Activated CD4-positive, alpha-beta memory T cell treated with anti-CD3 and anti-CD28 coated beads for 36 hours (primary cell): Measurements from ENCODE around the gene MEPCE. TPM values are rescaled to one million over a fixed set of nuclear protein-coding genes. Genes with fewer than 3 reads are reported as not detected.
A peak's percentile ranks its signal among the peaks of the same experiment; 100 is the strongest.

Source experiments
- CTCF ChIA-PET: fragments of 350-600 bp; sonication (Branson Sonifier 250); formaldehyde crosslinking; loops from one replicate; lab custom pipeline; 2021; ENCODE audit warnings: antibody characterized with exemption, inconsistent platforms; lab: Charles Lee
- POLR2A ChIA-PET: fragments of 350-600 bp; sonication (Branson Sonifier 250); formaldehyde crosslinking; loops from one replicate; lab custom pipeline; 2021; ENCODE audit warnings: antibody characterized with exemption; lab: Charles Lee
- DNase-seq: peaks from one replicate; pipeline ENCODE4 v3.0.0-alpha.2; 2020
- H3K27ac Mint-ChIP-seq: one replicate; pipeline ENCODE4 v1.8.0; 2021; ENCODE audit warnings: mixed read lengths
- H3K27me3 Mint-ChIP-seq: one replicate; pipeline ENCODE4 v1.8.0; 2021; ENCODE audit warnings: mixed read lengths
- H3K36me3 Mint-ChIP-seq: one replicate; pipeline ENCODE4 v1.8.0; 2021; ENCODE audit warnings: mixed read lengths
- H3K4me1 Mint-ChIP-seq: one replicate; pipeline ENCODE4 v1.8.0; 2021; ENCODE audit warnings: low read depth, mixed read lengths
- H3K4me3 Mint-ChIP-seq: one replicate; pipeline ENCODE4 v1.8.0; 2021; ENCODE audit warnings: mild to moderate bottlenecking, mixed read lengths
- H3K9me3 Mint-ChIP-seq: one replicate; pipeline ENCODE4 v1.8.0; 2021; ENCODE audit warnings: mixed read lengths
- intact Hi-C: fragments of 100-400 bp; cut with micrococcal nuclease; formaldehyde crosslinking; loops from one replicate; pipeline ENCODE4 v1.15.1; 2023
- total RNA-seq, 2 experiments: library from RNA; stranded (reverse); gene quantifications; one replicate each; pipeline ENCODE4 v1.2.3, GENCODE V29; 2021

The MEPCE gene
- total RNA-seq, 2 experiments from 2014 or later = 41.3 to 42.0 TPM

GRCh38 chr7:100428967-100429636, 529 bp upstream of the MEPCE start:
- peak overlapping the region; percentile 98 for H3K4me3 Mint-ChIP-seq
- H3K4me1 Mint-ChIP-seq = peaks cover 46% of the 10 kb centered on the region
- DNase-seq = peak; percentile 100
- ChIA-PET POLR2A (interaction anchor here (0.6 to 3.0 kb wide), 25 partner anchors 14 to 446 kb away, joined by 3 to 15 read pairs (median 4); partner anchors contain the start of genes AGFG2, AP4M1, FBXO24 and GNB2), CTCF (interaction anchor here (0.8 to 1.4 kb wide), 4 partner anchors 21 to 263 kb away, joined by 3 to 4 read pairs (median 4); no protein-coding TSS in a partner anchor)
- H3K36me3 Mint-ChIP-seq = peaks cover 44% of the 10 kb centered on the region
- H3K27me3 Mint-ChIP-seq = peaks cover 8% of the 10 kb centered on the region
- peaks cover 4% of the 10 kb centered on the region for H3K9me3 Mint-ChIP-seq
- intact Hi-C loops = loop anchor here (1.0 to 5.0 kb wide), 12 partner anchors 7 to 1020 kb away; partner anchors contain the start of genes BUD31, FBXO24, LAMTOR4 and LRCH4
- H3K27ac Mint-ChIP-seq = peak overlapping the region; percentile 100

- Mint-ChIP-seq H3K27ac (peak overlapping the region; percentile 96), H3K9me3 (peaks cover 4% of the 10 kb centered on the region), H3K4me3 (peak overlapping the region; percentile 87), H3K27me3 (peaks cover 8% of the 10 kb centered on the region), H3K36me3 (peaks cover 57% of the 10 kb centered on the region), H3K4me1 (peaks cover 55% of the 10 kb centered on the region)
- intact Hi-C loops = no loop called here
- POLR2A ChIA-PET = interaction anchor here (2.0 to 3.0 kb wide), 2 partner anchors 14 to 209 kb away, joined by 11 to 15 read pairs; no protein-coding TSS in a partner anchor
- CTCF ChIA-PET = interaction anchor here (1.4 kb wide), 2 partner anchors 49 to 275 kb away, joined by 3 to 5 read pairs; partner anchors contain the start of gene POP7
- peak; percentile 72 for DNase-seq
These were observed 1.1 kb downstream of the MEPCE start for GRCh38 chr7:100430493-100431285.

- intact Hi-C loops = no loop called here
These were observed 1.7 kb downstream of the MEPCE start for GRCh38 chr7:100431286-100431735.

GRCh38 chr7:100432053-100432452, 2.4 kb downstream of the MEPCE start:
- no peak for DNase-seq
- CTCF ChIA-PET = no interaction called here
- peak overlapping the region; percentile 87 for H3K4me3 Mint-ChIP-seq
- H3K9me3 Mint-ChIP-seq = peaks cover 4% of the 10 kb centered on the region
- peak overlapping the region; percentile 96 for H3K27ac Mint-ChIP-seq
- intact Hi-C loops = no loop called here
- peaks cover 55% of the 10 kb centered on the region for H3K4me1 Mint-ChIP-seq
- H3K36me3 Mint-ChIP-seq = peaks cover 61% of the 10 kb centered on the region
- POLR2A ChIA-PET = no interaction called here
- peaks cover 8% of the 10 kb centered on the region for H3K27me3 Mint-ChIP-seq

More at GRCh38 chr7:100431286-100431735, 1.7 kb downstream of the MEPCE start:
- DNase-seq = no peak
- H3K9me3 Mint-ChIP-seq = peaks cover 4% of the 10 kb centered on the region
- peaks cover 8% of the 10 kb centered on the region for H3K27me3 Mint-ChIP-seq
- H3K4me3 Mint-ChIP-seq = peak overlapping the region; percentile 87
- H3K36me3 Mint-ChIP-seq = peaks cover 59% of the 10 kb centered on the region
- peaks cover 55% of the 10 kb centered on the region for H3K4me1 Mint-ChIP-seq
- CTCF ChIA-PET = no interaction called here
- peak overlapping the region; percentile 96 for H3K27ac Mint-ChIP-seq
- POLR2A ChIA-PET = no interaction called here

GRCh38 chr7:100432621-100433275, 3.1 kb downstream of the MEPCE start:
- intact Hi-C loops = no loop called here
- Mint-ChIP-seq H3K9me3 (peaks cover 4% of the 10 kb centered on the region), H3K4me3 (peak overlapping the region; percentile 87), H3K36me3 (peaks cover 61% of the 10 kb centered on the region), H3K27ac (peak overlapping the region; percentile 96), H3K4me1 (peaks cover 56% of the 10 kb centered on the region), H3K27me3 (peaks cover 8% of the 10 kb centered on the region)
- ChIA-PET POLR2A (no interaction called here), CTCF (no interaction called here)
- no peak for DNase-seq

GRCh38 chr7:100433276-100433591, 3.6 kb downstream of the MEPCE start:
- intact Hi-C loops = no loop called here
- no peak overlapping the region for H3K4me3 Mint-ChIP-seq

GRCh38 chr7:100433592-100434296, 4.1 kb downstream of the MEPCE start:
- ChIA-PET POLR2A (interaction anchor here (1.8 kb wide), 1 partner anchor 11 kb away, joined by 5 read pairs; no protein-coding TSS in a partner anchor), CTCF (interaction anchor here (1.1 kb wide), 1 partner anchor 17 kb away, joined by 4 read pairs; no protein-coding TSS in a partner anchor)
- H3K36me3 Mint-ChIP-seq = peaks cover 57% of the 10 kb centered on the region
- peak overlapping the region; percentile 89 for H3K4me3 Mint-ChIP-seq
- DNase-seq = no peak
- intact Hi-C loops = no loop called here
- peak overlapping the region; percentile 96 for H3K27ac Mint-ChIP-seq
- H3K27me3 Mint-ChIP-seq = peaks cover 6% of the 10 kb centered on the region
- H3K9me3 Mint-ChIP-seq = peaks cover 4% of the 10 kb centered on the region
- peaks cover 51% of the 10 kb centered on the region for H3K4me1 Mint-ChIP-seq

More at GRCh38 chr7:100433276-100433591, 3.6 kb downstream of the MEPCE start:
- CTCF ChIA-PET = no interaction called here
- Mint-ChIP-seq H3K27ac (peak overlapping the region; percentile 96), H3K9me3 (peaks cover 4% of the 10 kb centered on the region), H3K4me1 (peaks cover 51% of the 10 kb centered on the region), H3K36me3 (peaks cover 61% of the 10 kb centered on the region), H3K27me3 (peaks cover 8% of the 10 kb centered on the region)
- DNase-seq = no peak
- POLR2A ChIA-PET = interaction anchor here (1.8 kb wide), 1 partner anchor 11 kb away, joined by 5 read pairs; no protein-coding TSS in a partner anchor

- ChIA-PET POLR2A (interaction anchor here (1.4 to 1.8 kb wide), 2 partner anchors 10 to 39 kb away, joined by 4 to 5 read pairs; no protein-coding TSS in a partner anchor), CTCF (interaction anchor here (1.1 kb wide), 1 partner anchor 16 kb away, joined by 4 read pairs; no protein-coding TSS in a partner anchor)
- Mint-ChIP-seq H3K27ac (peak overlapping the region; percentile 96), H3K27me3 (peaks cover 2% of the 10 kb centered on the region), H3K9me3 (peaks cover under 1% of the 10 kb centered on the region), H3K4me1 (peaks cover 47% of the 10 kb centered on the region), H3K36me3 (peaks cover 53% of the 10 kb centered on the region), H3K4me3 (peak overlapping the region; percentile 89)
- intact Hi-C loops = no loop called here
- DNase-seq = no peak
These were observed 4.9 kb downstream of the MEPCE start for GRCh38 chr7:100434297-100435144.

- DNase-seq = peak; percentile 62
- Mint-ChIP-seq H3K27me3 (no peaks in the 10 kb centered on the region), H3K36me3 (peaks cover 46% of the 10 kb centered on the region), H3K4me1 (peaks cover 44% of the 10 kb centered on the region), H3K9me3 (no peaks in the 10 kb centered on the region), H3K4me3 (peak overlapping the region; percentile 91), H3K27ac (peak overlapping the region; percentile 96)
- intact Hi-C loops = loop anchor here (1.0 kb wide), 3 partner anchors 7 to 44 kb away; partner anchors contain the start of genes TSC22D4 and ZCWPW1
- ChIA-PET CTCF (interaction anchor here (0.6 to 1.7 kb wide), 4 partner anchors 15 to 270 kb away, joined by 3 to 7 read pairs (median 4); partner anchors contain the start of gene POP7), POLR2A (interaction anchor here (0.6 to 1.4 kb wide), 6 partner anchors 8 to 264 kb away, joined by 3 to 5 read pairs (median 4); partner anchors contain the start of gene ZCWPW1)
These were observed 6.0 kb downstream of the MEPCE start for GRCh38 chr7:100435401-100436304.
